Vagina (tissue), 2 donors: ENCODE measurements around the gene ITGA6. TPM values are rescaled to one million over a fixed set of nuclear protein-coding genes. Genes with fewer than 3 reads are reported as not detected.

ENCODE experiments used
- DNase-seq, 2 donors: peaks; one replicate each; pipeline ENCODE4 v3.0.0-alpha.2; 2017; ENCODE audit errors: extremely low spot score in 2 of 2
- H3K27ac ChIP-seq: fragments of 200-600 bp; sonication (generic); one replicate; pipeline ENCODE4 v1.5.1; 2019
- H3K27me3 ChIP-seq: fragments of 200-600 bp; sonication (generic); one replicate; pipeline ENCODE4 v1.5.1; 2019
- H3K36me3 ChIP-seq, 2 donors: fragments of 200-600 bp; sonication (generic); one replicate each; pipeline ENCODE4 v1.5.1; 2017 to 2019
- H3K4me1 ChIP-seq: fragments of 200-600 bp; sonication (generic); one replicate; pipeline ENCODE4 v1.5.1; 2019
- H3K4me3 ChIP-seq, 2 donors: fragments of 200-600 bp; sonication (generic); 1 replicate in 1 of 2; 2 replicates in 1 of 2; pipeline ENCODE4 v1.5.1; 2016 to 2019
- H3K9me3 ChIP-seq: fragments of 200-600 bp; sonication (generic); one replicate; pipeline ENCODE4 v1.5.1; 2019
- POLR2A ChIP-seq, 2 donors: fragments of 450-650 bp; IDR thresholded peaks; one replicate each; pipeline ENCODE4 v1.6.1; 2017; ENCODE audit warnings: antibody characterized with exemption in 2 of 2, mild to moderate bottlenecking in 2 of 2, moderate library complexity in 2 of 2
- POLR2AphosphoS5 ChIP-seq, 2 donors: sonication (generic); formaldehyde crosslinking; IDR thresholded peaks; one replicate each; pipeline ENCODE4 v1.9.0; 2017; ENCODE audit warnings: antibody characterized with exemption in 2 of 2, mild to moderate bottlenecking in 2 of 2, low read depth in 1 of 2; ENCODE audit not compliant: insufficient read depth in 1 of 2
- intact Hi-C: fragments of 100-400 bp; cut with DNase I; formaldehyde crosslinking; loops from one replicate; pipeline ENCODE4 v1.15.1; 2023
- total RNA-seq: library from RNA; depleted of rRNA; stranded (reverse); fragments of >200 nt; gene quantifications from one replicate; pipeline ENCODE4 v1.2.3, GENCODE V29; 2016
- TF ChIP-seq, protein P1 (sequence below), 3 experiments: fragments of 450-650 bp in 2 of 3; fragments of 200-600 bp in 1 of 3; sonication (generic) in 1 of 3; IDR thresholded peaks; one replicate each; pipeline ENCODE4 v1.5.1; 2017 to 2019; ENCODE audit warnings: antibody characterized with exemption in 3 of 3, mild to moderate bottlenecking in 2 of 3, moderate library complexity in 2 of 3

Gene ITGA6
- total RNA-seq, 1 donor from 2014 or later: 82.3 TPM

DNA sequence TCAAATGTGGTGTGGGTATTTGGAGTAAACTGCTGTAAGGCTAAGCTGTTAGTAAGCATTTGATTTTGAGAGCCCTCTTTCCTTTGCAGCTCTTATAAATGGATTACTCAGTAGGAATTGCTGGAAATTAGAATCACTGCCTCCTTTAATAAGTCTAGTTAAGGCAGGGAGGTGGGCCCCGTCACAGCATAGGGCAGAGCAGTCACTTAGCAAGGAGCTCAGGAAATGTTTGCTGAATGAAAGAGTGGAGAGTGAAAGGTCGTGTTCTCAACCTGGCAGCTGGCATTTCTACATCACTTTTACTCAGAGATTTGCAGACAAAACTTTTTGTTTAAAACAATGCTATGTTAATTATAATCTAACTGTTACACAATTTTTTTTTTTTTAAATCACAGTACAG lies 25.5 kb downstream of the ITGA6 start:
- no peaks in the 10 kb centered on the region for H3K27me3 ChIP-seq
- no peak overlapping the region for H3K27ac ChIP-seq
- no peaks in the 10 kb centered on the region for H3K9me3 ChIP-seq
- intact Hi-C loops: no loop called here
- DNase-seq: no peak
- no peak for TF ChIP-seq POLR2A (IDR thresholded peaks at IDR 0.05)
- no peak for TF ChIP-seq POLR2AphosphoS5 (IDR thresholded peaks at IDR 0.05; ENCODE audit: insufficient read depth in 1 of 2, low read depth in 1 of 2)
- no peak overlapping the region for H3K4me3 ChIP-seq
- H3K4me1 ChIP-seq: peaks cover 21% of the 10 kb centered on the region
- no peaks in the 10 kb centered on the region for H3K36me3 ChIP-seq

DNA sequence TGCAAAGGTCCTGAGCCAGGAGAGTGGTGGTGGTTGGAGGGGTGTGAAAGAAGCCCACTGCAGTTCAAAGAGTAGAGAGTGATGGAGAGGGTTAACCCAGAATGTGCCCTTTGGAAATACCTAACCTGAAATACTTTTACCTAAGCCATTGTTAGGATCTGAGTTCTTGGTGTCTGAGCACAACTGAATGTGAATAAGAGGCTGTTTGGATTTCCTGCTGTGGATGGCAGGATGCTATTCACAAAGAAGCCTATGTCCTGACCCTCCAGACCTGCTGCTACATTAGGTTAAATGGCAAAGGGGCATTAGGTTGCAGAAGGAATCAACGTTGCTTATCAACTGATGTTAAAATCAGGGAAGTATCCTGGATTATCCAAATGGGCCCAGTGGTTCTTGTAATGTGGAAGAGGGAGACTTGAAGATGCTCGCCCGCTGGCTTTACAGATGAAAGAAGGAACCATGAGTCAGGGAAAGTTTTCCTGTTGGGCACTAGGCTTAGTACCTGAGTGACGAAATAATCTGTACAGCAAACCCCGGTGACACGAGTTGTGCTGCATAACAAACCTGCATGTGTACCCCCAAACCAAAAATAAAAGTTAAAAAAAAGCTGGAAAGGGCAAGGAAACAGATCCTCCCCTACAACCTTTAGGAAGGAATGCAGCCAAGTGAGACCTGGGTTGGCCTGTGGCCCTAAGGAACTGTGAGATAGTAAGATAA lies 27.2 kb downstream of the ITGA6 start:
- DNase-seq: no peak
- intact Hi-C loops: no loop called here
- Histone ChIP-seq H3K27ac (no peak overlapping the region), H3K36me3 (no peaks in the 10 kb centered on the region), H3K27me3 (no peaks in the 10 kb centered on the region), H3K4me1 (peaks cover 15% of the 10 kb centered on the region), H3K9me3 (no peaks in the 10 kb centered on the region), H3K4me3 (no peak overlapping the region)
- TF ChIP-seq POLR2A (IDR thresholded peaks at IDR 0.05) (no peak), POLR2AphosphoS5 (IDR thresholded peaks at IDR 0.05; ENCODE audit: insufficient read depth in 1 of 2, low read depth in 1 of 2) (no peak)
- TF ChIP-seq, protein P1, sequence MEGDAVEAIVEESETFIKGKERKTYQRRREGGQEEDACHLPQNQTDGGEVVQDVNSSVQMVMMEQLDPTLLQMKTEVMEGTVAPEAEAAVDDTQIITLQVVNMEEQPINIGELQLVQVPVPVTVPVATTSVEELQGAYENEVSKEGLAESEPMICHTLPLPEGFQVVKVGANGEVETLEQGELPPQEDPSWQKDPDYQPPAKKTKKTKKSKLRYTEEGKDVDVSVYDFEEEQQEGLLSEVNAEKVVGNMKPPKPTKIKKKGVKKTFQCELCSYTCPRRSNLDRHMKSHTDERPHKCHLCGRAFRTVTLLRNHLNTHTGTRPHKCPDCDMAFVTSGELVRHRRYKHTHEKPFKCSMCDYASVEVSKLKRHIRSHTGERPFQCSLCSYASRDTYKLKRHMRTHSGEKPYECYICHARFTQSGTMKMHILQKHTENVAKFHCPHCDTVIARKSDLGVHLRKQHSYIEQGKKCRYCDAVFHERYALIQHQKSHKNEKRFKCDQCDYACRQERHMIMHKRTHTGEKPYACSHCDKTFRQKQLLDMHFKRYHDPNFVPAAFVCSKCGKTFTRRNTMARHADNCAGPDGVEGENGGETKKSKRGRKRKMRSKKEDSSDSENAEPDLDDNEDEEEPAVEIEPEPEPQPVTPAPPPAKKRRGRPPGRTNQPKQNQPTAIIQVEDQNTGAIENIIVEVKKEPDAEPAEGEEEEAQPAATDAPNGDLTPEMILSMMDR (IDR thresholded peaks at IDR 0.05): no peak

DNA sequence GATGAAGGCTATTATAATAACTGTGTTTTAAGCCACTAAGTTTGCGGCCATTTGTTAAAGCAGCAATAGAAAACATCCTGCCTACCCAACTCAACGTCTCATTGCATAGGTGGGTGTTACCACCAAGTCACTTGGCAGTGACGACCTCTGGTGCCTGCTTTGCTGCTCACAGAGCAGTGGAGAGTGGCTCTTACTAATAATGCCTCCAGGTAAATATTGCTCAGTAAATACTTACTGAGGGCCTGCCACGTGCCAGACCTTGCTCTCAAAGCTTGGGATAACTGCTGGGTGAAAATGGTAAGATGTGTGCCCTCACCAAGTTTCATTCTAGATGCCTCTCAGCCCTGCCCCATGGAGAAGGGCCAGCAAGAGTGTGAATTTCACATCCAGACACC lies 27.7 kb downstream of the ITGA6 start:
- TF ChIP-seq POLR2A (IDR thresholded peaks at IDR 0.05) (no peak), POLR2AphosphoS5 (IDR thresholded peaks at IDR 0.05; ENCODE audit: insufficient read depth in 1 of 2, low read depth in 1 of 2) (no peak)
- TF ChIP-seq, protein P1 (IDR thresholded peaks at IDR 0.05): no peak
- Histone ChIP-seq H3K4me3 (no peak overlapping the region), H3K27me3 (no peaks in the 10 kb centered on the region), H3K27ac (no peak overlapping the region), H3K36me3 (no peaks in the 10 kb centered on the region), H3K9me3 (no peaks in the 10 kb centered on the region), H3K4me1 (peaks cover 15% of the 10 kb centered on the region)
- intact Hi-C loops: no loop called here
- DNase-seq: peak in 1 of 2 donors; percentile 76

DNA sequence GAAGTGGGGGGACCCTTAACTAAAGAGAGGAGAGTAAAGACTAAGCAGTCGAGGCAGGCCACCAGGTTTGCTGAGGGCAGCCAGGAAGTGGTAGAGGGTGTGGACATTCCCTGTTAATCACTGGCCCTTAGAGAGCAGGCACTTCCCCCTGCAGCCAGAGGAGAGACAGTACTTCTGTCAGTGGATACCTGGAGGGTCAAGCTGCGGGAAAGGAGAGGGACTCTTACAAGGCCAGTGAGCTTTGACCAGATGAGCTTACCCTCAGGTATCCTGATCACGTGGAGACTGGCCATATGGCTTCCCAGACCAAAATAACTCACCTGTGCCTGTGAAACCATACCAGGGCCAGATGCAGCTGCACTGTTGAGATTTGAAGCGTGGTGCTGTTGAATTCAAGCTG lies 28.6 kb downstream of the ITGA6 start:
- TF ChIP-seq, protein P1 (IDR thresholded peaks at IDR 0.05): no peak
- TF ChIP-seq POLR2AphosphoS5 (IDR thresholded peaks at IDR 0.05; ENCODE audit: insufficient read depth in 1 of 2, low read depth in 1 of 2) (no peak), POLR2A (IDR thresholded peaks at IDR 0.05) (no peak)
- intact Hi-C loops: no loop called here
- Histone ChIP-seq H3K4me1 (peaks cover 18% of the 10 kb centered on the region), H3K9me3 (no peaks in the 10 kb centered on the region), H3K4me3 (no peak overlapping the region), H3K27ac (no peak overlapping the region), H3K36me3 (no peaks in the 10 kb centered on the region), H3K27me3 (no peaks in the 10 kb centered on the region)
- peak in 1 of 2 donors; percentile 79 for DNase-seq

DNA sequence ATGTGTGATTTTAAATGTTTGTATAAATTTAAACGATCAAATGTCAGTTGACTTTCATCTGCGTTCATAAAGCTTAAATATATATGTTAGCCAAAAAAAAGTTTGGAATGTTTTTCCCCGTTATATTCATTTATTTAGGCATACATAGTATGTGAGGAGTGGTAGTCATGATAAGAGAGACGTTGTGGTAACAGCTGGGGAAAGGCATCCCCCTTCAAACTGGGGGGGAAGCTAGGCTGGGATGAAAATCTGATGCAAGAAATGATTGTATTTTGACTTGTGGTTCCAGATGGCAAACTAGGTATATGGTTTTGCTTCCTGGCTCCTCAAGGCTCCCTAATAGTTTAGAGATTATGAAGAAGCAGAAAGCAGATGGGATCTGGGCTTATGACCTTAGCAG lies 30.1 kb downstream of the ITGA6 start:
- no peak for TF ChIP-seq POLR2A (IDR thresholded peaks at IDR 0.05)
- TF ChIP-seq POLR2AphosphoS5 (IDR thresholded peaks at IDR 0.05; ENCODE audit: insufficient read depth in 1 of 2, low read depth in 1 of 2): no peak
- TF ChIP-seq, protein P1 (IDR thresholded peaks at IDR 0.05): no peak
- DNase-seq: no peak
- H3K4me1 ChIP-seq: peaks cover 33% of the 10 kb centered on the region
- intact Hi-C loops: no loop called here
- no peaks in the 10 kb centered on the region for H3K36me3 ChIP-seq
- no peak overlapping the region for H3K4me3 ChIP-seq
- H3K9me3 ChIP-seq: no peaks in the 10 kb centered on the region
- H3K27ac ChIP-seq: no peak overlapping the region
- H3K27me3 ChIP-seq: no peaks in the 10 kb centered on the region
